ENCODE measurements around the gene ANXA3.

Gene ANXA3

DNA sequence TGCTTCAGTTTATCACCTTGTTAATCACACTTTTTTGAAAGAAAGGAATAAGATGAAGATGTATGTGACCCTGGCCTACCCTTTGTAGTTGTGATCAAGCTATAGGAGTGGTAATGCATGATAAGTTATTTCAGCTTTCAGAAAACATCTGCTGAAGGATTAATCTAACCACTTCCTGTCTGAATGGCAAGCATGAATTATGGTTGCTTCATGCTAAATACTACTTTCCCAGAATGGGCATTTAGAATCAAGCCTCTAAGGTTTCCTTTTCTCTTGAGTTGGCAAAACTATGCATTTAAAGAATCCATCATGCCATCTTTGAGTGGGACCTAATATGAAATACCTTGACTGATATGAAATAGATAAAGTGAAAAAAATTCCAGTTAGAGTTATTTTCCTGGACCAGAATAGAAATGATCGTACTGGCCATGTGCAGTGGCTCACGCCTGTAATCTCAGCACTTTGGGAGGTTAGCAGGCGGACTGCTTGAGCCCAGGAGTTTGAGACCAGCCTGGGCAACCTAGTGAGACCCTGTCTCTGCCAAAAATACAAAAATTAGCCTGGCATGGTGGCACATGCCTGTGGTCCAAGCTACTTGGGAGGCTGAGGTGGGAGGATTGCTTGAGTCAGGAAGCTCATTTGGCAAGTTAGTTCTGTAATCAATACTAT, 59.1 kb downstream of the ANXA3 start:
- H3K4me3 ChIP-seq (ENCODE audit: low read length), result no peak overlapping the region
- DNase-seq (ENCODE audit: low read depth), result peak; percentile 58
- TF ChIP-seq, protein P1, sequence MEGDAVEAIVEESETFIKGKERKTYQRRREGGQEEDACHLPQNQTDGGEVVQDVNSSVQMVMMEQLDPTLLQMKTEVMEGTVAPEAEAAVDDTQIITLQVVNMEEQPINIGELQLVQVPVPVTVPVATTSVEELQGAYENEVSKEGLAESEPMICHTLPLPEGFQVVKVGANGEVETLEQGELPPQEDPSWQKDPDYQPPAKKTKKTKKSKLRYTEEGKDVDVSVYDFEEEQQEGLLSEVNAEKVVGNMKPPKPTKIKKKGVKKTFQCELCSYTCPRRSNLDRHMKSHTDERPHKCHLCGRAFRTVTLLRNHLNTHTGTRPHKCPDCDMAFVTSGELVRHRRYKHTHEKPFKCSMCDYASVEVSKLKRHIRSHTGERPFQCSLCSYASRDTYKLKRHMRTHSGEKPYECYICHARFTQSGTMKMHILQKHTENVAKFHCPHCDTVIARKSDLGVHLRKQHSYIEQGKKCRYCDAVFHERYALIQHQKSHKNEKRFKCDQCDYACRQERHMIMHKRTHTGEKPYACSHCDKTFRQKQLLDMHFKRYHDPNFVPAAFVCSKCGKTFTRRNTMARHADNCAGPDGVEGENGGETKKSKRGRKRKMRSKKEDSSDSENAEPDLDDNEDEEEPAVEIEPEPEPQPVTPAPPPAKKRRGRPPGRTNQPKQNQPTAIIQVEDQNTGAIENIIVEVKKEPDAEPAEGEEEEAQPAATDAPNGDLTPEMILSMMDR (conservative IDR thresholded peaks at IDR 0.05; ENCODE audit: low read length), result no peak

DNA sequence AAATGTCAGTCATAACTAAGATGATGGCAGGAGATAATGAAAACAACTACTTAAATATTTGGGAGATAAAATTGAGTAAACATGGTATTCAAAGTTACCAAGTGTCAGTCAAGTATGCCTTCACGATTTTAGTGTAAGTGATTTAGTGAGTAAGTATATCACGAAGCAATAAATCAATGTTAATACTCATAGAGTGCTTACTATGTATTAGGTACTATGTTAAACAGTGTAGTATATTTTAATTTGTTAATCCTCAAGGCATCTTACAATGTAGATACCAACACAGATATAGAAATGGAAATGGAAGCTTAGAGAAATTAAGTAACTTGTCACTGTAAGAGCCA, 59.6 kb downstream of the ANXA3 start:
- TF ChIP-seq, protein P1 (conservative IDR thresholded peaks at IDR 0.05; ENCODE audit: low read length), result no peak
- no peak overlapping the region for H3K4me3 ChIP-seq (ENCODE audit: low read length)
- DNase-seq (ENCODE audit: low read depth), result no peak

DNA sequence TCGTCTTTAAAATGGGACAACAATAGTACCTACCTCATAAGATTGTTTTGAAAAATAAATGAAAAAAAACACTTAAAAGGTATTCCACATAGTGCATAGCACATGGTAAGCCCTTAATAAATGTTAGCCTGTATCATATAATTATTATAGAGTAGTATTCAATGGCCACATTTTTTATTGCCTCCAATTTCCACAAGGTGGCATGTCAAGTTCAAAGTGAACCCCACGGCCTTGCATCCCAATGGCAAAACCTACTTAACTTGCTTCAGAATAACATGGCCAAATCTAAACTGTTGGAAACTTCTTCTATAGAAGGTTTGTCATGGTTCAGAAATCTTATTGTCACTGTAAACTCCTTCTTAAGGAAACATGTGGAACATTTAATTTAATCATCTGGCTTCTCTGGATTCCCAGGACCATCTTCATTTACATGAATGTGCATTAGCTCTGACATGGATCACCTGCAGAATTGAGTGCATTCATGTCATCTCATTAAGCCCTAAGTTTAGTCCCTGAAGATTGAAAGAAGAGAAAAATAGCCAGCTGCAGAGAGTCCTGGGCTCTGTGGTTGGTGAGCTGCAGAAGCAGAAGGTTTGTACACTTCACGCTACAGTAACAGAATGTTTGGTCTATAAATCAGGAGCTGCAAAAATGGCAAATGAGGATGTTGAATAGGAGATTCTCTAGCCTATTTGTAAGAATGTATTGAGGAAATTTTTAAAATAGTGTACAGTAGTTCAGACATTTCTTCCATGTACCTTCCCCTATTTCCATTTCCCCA, 61.0 kb downstream of the ANXA3 start:
- peak; percentile 73 for DNase-seq (ENCODE audit: low read depth)
- TF ChIP-seq, protein P1 (conservative IDR thresholded peaks at IDR 0.05; ENCODE audit: low read length), result peak; percentile 71
- no peak overlapping the region for H3K4me3 ChIP-seq (ENCODE audit: low read length)

DNA sequence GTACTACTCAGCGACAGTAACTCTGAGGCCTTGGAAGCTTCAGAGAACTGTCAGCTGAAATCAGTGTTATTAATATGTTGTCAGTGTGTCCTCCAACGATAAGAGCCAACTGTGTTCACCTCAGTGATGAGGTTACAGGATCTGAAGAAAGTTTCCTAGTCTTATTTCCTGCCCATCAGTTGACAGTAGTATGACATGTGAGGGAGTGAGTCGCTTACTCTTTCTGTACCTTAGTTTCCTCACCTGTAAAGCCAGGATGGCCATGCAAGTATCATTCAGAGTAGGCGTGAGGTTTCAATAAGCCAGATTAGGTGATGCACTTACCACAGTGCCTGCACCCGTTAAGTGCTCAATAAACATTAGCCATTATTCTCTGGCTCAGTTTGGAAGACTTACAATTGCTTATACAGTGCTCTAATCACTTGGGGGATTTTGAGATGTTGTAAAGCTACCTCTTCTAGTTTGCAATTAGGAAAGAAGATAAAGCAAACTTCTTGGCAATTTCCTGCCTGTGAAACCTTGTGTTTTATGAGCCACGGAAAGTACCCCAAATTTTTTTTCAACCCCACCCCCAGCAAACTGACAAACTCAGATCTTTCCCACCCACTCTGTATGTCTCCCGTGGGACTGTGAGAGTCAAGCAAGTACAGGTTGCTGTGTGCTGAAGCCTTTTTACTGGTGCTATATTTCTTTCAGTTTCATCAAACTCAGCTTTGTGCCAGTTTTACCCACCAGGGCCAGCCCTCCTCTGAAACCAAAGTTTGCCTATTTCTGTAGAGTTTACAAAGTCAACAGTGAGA, 62.2 kb downstream of the ANXA3 start:
- no peak for DNase-seq (ENCODE audit: low read depth)
- TF ChIP-seq, protein P1 (conservative IDR thresholded peaks at IDR 0.05; ENCODE audit: low read length), result no peak

DNA sequence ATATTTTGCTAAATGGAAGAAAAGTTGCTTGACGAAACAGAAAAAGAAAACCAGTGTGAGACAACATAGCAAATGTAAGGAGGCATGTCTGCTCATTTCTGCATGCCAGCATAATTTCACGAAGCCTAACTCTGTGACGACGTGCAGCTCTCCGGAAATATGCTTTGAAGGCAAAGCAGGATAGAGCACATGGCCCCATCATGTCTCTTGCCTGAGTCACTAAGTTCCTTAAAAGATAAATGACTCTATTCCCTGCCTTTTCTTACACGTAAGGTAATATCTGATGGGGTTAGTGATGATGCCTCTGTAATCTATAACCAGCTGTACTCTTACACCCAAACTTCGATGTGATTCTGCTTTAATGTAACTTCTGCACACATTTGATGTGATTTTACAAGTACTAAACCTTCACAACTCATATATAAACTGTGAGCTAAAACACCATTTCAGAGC, 64.5 kb downstream of the ANXA3 start:
- DNase-seq (ENCODE audit: low read depth), result peak; percentile 71

More for the DNA sequence above, 62.2 kb downstream of the ANXA3 start:
- H3K4me3 ChIP-seq (ENCODE audit: low read length), result no peak overlapping the region

DNA sequence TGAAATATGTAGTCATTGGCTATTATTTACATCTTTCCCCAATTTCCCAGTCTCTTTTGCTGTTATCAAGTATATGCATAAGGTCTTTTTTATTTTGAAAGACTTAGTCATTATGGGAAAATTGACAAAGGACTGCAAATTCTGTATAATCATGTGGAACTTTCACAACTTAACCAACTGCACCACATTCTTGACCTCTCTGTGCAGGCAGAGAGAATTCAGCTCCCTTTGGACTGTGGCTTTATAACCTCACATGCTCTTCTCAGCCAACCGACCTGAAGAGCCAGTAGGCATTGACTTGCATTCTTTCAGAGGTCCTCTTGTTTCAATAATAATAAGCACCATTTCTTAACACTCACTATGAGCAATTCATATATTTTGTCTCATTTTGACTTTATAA, 66.9 kb downstream of the ANXA3 start:
- TF ChIP-seq, protein P1 (conservative IDR thresholded peaks at IDR 0.05; ENCODE audit: low read length), result no peak
- peak; percentile 61 for DNase-seq (ENCODE audit: low read depth)

More for the DNA sequence above, 64.5 kb downstream of the ANXA3 start:
- TF ChIP-seq, protein P1 (conservative IDR thresholded peaks at IDR 0.05; ENCODE audit: low read length), result no peak
- no peak overlapping the region for H3K4me3 ChIP-seq (ENCODE audit: low read length)

More for the DNA sequence above, 66.9 kb downstream of the ANXA3 start:
- no peak overlapping the region for H3K4me3 ChIP-seq (ENCODE audit: low read length)

All from AG10803 (cell line).